ENCODE data around the gene SLC25A1.

SLC25A1 gene

DNA sequence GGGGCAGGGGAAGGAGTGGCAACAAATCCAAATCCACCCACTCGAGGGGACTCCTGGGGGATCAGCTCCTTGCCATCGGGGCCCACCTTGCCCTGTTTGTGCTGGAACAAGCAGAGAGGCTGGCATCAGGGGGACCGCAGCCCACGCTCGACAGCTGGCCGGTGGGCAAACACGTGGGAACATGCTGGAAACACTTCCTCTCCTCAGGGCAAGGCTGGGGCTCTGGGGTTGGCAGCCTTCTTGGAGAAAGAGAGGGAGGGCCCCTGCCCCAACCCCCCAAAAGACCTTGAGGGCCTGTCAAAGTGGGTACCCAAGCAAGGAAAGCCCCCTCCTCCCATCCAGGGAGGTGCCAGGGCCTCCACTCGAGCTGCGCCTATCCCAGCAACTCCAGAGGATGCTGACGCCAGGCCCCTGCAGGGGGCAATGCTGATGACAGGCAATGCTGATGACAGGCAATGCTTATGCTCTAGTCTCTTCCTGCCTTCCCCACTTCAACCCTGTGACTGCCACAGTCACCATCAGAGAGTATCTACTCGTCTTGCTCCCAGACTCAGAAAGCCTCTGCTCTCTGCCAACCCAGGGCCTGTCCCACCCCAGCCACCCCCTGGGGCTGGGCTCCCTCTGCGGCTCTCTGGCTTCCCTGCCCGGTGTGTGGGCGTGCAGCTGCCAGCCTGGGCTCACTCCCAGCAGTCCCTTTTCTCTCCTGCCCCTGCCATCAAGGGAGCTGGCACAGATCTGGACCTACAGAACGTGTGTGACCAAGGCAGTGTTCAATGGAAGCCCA, 40.1 kb downstream of the SLC25A1 start:
- DNase-seq (ENCODE audit: low read depth, low spot score), result no peak

GRCh38 chr22:19137384-19138216, 40.9 kb downstream of the SLC25A1 start:
- no peak for DNase-seq (ENCODE audit: low read depth, low spot score)

DNA sequence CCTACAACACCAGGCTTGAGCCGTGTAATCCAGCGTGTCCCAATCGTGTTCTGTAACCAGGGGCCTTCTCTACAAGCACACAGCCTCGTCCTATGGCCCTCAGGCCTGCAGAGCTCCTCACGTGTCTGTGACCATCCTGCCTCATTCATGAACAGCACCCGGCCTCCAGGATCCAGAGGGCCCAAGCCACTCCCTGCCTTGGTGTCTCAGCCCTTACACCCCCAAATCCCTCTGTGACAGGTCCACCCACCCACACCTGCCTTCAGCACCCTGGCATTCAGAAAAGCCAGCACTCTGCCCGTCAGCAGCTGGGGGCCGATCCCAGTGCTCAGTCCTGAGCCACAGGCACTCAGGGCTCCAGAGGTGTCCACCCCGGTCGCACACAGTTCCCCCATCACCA, 41.6 kb downstream of the SLC25A1 start:
- DNase-seq (ENCODE audit: low read depth, low spot score), result no peak

GRCh38 chr22:19134874-19135273, 43.7 kb downstream of the SLC25A1 start:
- no peak for DNase-seq (ENCODE audit: low read depth, low spot score)

GRCh38 chr22:19134176-19134831, 44.2 kb downstream of the SLC25A1 start:
- no peak for DNase-seq (ENCODE audit: low read depth, low spot score)

GRCh38 chr22:19133561-19133960, 45.0 kb downstream of the SLC25A1 start:
- DNase-seq (ENCODE audit: low read depth, low spot score), result no peak

GRCh38 chr22:19132693-19133400, 45.7 kb downstream of the SLC25A1 start:
- DNase-seq (ENCODE audit: low read depth, low spot score), result no peak

DNA sequence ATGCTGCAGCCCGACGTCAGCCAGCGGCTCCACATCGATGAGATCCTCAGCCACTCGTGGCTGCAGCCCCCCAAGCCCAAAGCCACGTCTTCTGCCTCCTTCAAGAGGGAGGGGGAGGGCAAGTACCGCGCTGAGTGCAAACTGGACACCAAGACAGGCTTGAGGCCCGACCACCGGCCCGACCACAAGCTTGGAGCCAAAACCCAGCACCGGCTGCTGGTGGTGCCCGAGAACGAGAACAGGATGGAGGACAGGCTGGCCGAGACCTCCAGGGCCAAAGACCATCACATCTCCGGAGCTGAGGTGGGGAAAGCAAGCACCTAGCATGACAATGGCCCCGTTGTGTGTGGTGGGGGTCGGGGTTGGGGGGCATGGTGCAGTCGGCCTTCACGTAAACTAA, 46.4 kb downstream of the SLC25A1 start:
- no peak for DNase-seq (ENCODE audit: low read depth, low spot score)

- DNase-seq (ENCODE audit: low read depth, low spot score), result no peak
Measured at GRCh38 chr22:19131685-19132015, 46.9 kb downstream of the SLC25A1 start.

DNA sequence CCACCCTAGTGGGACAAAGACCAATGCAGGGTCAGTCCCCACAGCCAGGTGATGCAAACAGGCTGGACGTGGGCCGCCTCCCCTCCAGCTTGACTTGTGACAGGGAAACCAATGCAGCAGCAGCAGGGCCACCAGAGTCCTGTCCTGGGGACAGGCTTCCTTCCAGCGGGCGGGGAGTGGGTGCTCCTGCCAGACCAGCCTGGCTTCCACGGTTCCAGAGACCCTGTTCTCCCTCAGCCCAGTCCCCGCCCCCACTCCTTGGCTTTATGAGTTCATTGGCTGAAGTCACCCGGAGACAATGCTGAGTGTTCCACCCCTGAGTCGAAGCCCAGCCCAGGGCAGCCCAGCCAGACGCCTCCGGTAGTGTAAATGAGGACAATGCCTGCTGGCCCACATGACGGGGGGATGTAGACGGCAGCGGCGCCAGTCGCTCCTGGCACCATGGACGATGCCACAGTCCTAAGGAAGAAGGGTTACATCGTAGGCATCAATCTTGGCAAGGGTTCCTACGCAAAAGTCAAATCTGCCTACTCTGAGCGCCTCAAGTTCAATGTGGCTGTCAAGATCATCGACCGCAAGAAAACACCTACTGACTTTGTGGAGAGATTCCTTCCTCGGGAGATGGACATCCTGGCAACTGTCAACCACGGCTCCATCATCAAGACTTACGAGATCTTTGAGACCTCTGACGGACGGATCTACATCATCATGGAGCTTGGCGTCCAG, 47.4 kb downstream of the SLC25A1 start, which contains the start of gene TSSK2:
TSSK2 (plus strand) TSS at position 350 of the 726 bp plus-strand sequence; CDS start at position 442, 92 bp downstream.
- DNase-seq (ENCODE audit: low read depth, low spot score), result no peak

DNA sequence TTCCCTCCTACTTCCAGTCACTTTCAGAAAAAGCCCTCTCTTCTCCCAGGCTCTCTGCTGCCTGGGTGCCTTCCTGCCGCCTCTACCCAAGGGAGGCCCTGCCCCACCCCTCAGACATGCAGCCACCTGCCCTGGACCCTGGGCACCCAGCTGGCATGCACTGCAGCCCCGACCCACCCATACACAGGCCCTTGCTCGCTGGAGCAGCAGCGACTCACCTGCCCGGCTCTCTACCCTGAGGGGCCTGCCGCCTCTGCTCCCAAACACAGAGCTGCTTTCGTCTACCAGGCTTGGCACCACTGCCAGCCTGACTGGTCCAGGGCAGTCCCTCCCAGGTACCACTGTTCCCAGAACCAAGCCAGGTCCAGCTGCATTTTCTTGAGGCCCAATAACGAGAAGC, 48.7 kb downstream of the SLC25A1 start:
- DNase-seq (ENCODE audit: low read depth, low spot score), result no peak

DNA sequence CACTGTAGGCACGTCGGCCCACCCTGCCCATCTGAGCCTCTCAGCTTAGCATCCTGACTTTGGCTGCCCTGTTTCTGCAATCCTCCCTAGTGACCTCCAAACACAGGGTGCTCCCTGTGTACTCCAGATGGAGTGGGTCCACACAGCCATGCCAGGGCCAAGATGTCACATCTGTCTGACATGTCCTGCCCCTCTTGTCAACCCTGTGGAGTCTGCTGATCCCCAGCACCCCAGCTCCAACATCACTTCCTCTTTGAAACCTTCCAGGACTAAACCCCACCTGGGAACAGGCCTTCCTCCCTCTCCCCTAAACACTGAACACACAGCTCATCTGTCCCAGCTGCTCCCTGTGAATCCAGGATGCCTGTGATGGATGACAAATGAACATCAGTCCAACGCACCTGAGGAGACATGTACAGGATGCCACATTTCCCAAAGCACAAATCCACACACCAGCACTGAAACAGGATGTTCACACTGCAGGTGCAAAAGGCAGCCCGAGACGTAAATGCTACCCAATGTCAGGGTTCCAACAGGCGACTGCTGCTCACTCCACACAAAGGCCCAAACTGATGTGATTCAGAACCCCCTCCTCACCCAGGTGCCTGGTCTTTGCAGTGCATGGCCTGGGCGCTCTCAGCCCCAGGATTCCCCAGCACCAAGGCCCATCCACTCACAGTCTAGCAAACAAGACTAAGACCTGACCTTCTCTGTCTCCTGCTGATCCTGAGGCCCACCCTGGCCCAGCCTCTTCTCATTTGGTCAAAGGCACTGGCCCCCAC, 49.4 kb downstream of the SLC25A1 start:
- no peak for DNase-seq (ENCODE audit: low read depth, low spot score)

DNA sequence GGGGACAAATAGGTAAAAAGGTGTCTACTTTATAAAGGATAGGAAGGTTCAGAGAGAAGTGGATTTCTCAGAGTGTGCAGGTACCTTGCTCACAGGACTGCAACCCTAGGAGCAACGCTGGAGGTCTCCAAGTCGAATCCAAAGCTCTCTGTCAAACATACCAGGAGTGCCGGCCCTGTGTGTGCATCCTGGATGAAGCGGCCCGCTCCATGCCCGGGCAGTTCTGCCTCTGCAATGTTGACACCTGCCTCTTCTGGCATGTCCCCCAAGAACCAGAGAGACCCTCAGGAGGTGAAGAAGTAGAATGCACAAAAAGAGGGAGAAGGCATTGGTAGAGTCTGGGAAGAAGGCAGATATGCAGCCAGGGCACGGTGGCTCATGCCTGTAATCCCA, 50.5 kb downstream of the SLC25A1 start:
- no peak for DNase-seq (ENCODE audit: low read depth, low spot score)

- DNase-seq (ENCODE audit: low read depth, low spot score), result no peak
Measured at GRCh38 chr22:19127329-19128008, 51.1 kb downstream of the SLC25A1 start.

GRCh38 chr22:19126309-19127273, 51.9 kb downstream of the SLC25A1 start:
- no peak for DNase-seq (ENCODE audit: low read depth, low spot score)
